Gastrocnemius medialis (tissue), 4 donors: ENCODE results near the gene FERMT2. TPM values are rescaled to one million over a fixed set of nuclear protein-coding genes. Genes with fewer than 3 reads are reported as not detected.
A peak's percentile ranks its signal among the peaks of the same experiment; 100 is the strongest.

Source experiments
- ATAC-seq, 2 donors: fragments of 150-250 bp; one replicate each; pipeline ENCODE4 v1.9.1; 2016
- DNase-seq, 2 donors: peaks; one replicate each; pipeline ENCODE4 v3.0.0-alpha.2; 2019
- H3K27ac ChIP-seq, 4 donors: fragments of 200-600 bp; sonication (generic); 1 replicate in 1 of 4; 2 replicates in 3 of 4; pipeline ENCODE4 v1.5.1; 2016 to 2018; ENCODE audit warnings: mild to moderate bottlenecking in 2 of 4, moderate library complexity in 1 of 4
- H3K27me3 ChIP-seq, 3 donors: fragments of 200-600 bp; sonication (generic) in 2 of 3; 1 replicate in 1 of 3; 2 replicates in 2 of 3; pipeline versions ENCODE4 v1.5.1 to v1.6.0; 2016 to 2019; ENCODE audit warnings: mild to moderate bottlenecking in 1 of 3, moderate library complexity in 1 of 3
- H3K36me3 ChIP-seq, 2 donors: fragments of 200-600 bp; sonication (generic) in 1 of 2; one replicate each; pipeline ENCODE4 v1.5.1; 2017 to 2018
- H3K4me1 ChIP-seq, 2 donors: fragments of 200-600 bp; sonication (generic) in 1 of 2; one replicate each; pipeline ENCODE4 v1.5.1; 2016 to 2017; ENCODE audit warnings: mild to moderate bottlenecking in 2 of 2
- H3K4me3 ChIP-seq, 4 donors: fragments of 200-600 bp; sonication (generic) in 3 of 4; 1 replicate in 1 of 4; 2 replicates in 3 of 4; pipeline ENCODE4 v1.5.1; 2016 to 2019; ENCODE audit warnings: mild to moderate bottlenecking in 2 of 4
- H3K9me3 ChIP-seq, 3 donors: fragments of 200-600 bp; sonication (generic) in 2 of 3; 1 replicate in 1 of 3; 2 replicates in 2 of 3; pipeline ENCODE4 v1.5.1; 2016 to 2019
- CTCF ChIP-seq, 5 experiments: fragments of 450-650 bp in 3 of 5; fragments of 200-600 bp in 2 of 5; sonication (generic) in 2 of 5; IDR thresholded peaks in 4 of 5; conservative IDR thresholded peaks in 1 of 5; 1 replicate in 4 of 5; 2 replicates in 1 of 5; pipeline ENCODE4 v1.5.1; 2016 to 2019; ENCODE audit warnings: antibody characterized with exemption in 5 of 5, mild to moderate bottlenecking in 3 of 5, moderate library complexity in 3 of 5
- POLR2A ChIP-seq, 2 donors: fragments of 450-650 bp; IDR thresholded peaks; one replicate each; pipeline ENCODE4 v1.6.1; 2017; ENCODE audit warnings: antibody characterized with exemption in 2 of 2, mild to moderate bottlenecking in 2 of 2, moderate library complexity in 2 of 2
- in situ Hi-C, 4 donors: fragments of 200-750 bp; cut with MboI; loops; one replicate each; pipeline versions ENCODE4 v1.15.0 to v1.8.0; 2017; ENCODE audit warnings: low sequenced_read_pairs in 4 of 4
- intact Hi-C: fragments of 100-400 bp; cut with DNase I; formaldehyde crosslinking; loops from one replicate; pipeline ENCODE4 v1.15.1; 2023; ENCODE audit warnings: low total_unique reads
- total RNA-seq, 4 donors: library from RNA; depleted of rRNA; stranded (reverse); fragments of >200 nt; gene quantifications; one replicate each; pipeline versions ENCODE4 v1.1.0 to v1.2.3, GENCODE V29; 2016

Gene FERMT2
- total RNA-seq, 4 donors from 2014 or later, result 44.0 to 75.9 (median 59.7) TPM

- no peaks in the 10 kb centered on the region for H3K27me3 ChIP-seq
- TF ChIP-seq POLR2A (IDR thresholded peaks at IDR 0.05) (no peak), CTCF (IDR thresholded peaks at IDR 0.05 in 4 of 5, conservative IDR thresholded peaks at IDR 0.05 in 1 of 5) (no peak)
- H3K9me3 ChIP-seq, result no peaks in the 10 kb centered on the region
- H3K4me1 ChIP-seq, result peaks cover 0 to 2% of the 10 kb centered on the region in 2 donors
- H3K36me3 ChIP-seq, result peaks cover 0 to 22% of the 10 kb centered on the region in 2 donors
- ATAC-seq (no peak), DNase-seq (no peak)
- H3K27ac ChIP-seq, result no peak overlapping the region
- in situ Hi-C loops (no loop called here), intact Hi-C loops (no loop called here)
- H3K4me3 ChIP-seq, result no peak overlapping the region
Measured at GRCh38 chr14:52882824-52883223, 68.0 kb downstream of the FERMT2 start.

DNA sequence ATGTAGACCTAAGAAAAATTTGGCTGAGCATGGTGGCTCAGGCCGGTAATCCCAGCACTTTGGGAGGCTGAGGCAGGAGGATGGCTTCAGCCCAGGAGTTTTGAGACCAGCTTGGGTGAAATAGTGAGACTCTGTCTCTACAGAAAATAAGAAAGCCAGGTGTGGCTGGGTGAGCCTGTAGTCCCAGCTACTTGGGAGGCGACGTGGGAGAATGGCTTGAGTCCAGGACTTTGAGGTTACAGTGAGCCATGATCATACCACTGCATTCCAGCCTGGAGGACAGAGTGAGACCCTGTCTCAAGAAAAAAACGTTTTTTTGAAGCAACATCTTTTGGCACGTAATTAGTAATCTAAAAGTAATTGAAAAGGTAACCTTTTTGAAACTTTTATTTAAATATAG is 70.9 kb downstream of the FERMT2 start:
- Histone ChIP-seq H3K9me3 (no peaks in the 10 kb centered on the region), H3K4me1 (peaks cover 0 to 6% of the 10 kb centered on the region in 2 donors), H3K27ac (peak overlapping the region; percentile 10 to 20 (median 16)), H3K27me3 (no peaks in the 10 kb centered on the region), H3K4me3 (no peak overlapping the region), H3K36me3 (peaks cover 0 to 38% of the 10 kb centered on the region in 2 donors)
- ATAC-seq (peak in 1 of 2 donors; percentile 36), DNase-seq (no peak)
- intact Hi-C loops, result no loop called here
- TF ChIP-seq POLR2A (IDR thresholded peaks at IDR 0.05) (no peak), CTCF (IDR thresholded peaks at IDR 0.05 in 4 of 5, conservative IDR thresholded peaks at IDR 0.05 in 1 of 5) (no peak)
- in situ Hi-C loops, result no loop called here

- no peaks in the 10 kb centered on the region for H3K9me3 ChIP-seq
- H3K36me3 ChIP-seq, result peaks cover 0 to 44% of the 10 kb centered on the region in 2 donors
- in situ Hi-C loops, result no loop called here
- H3K4me1 ChIP-seq, result peaks cover 0 to 6% of the 10 kb centered on the region in 2 donors
- no peak for ATAC-seq
- no peak overlapping the region for H3K27ac ChIP-seq
- TF ChIP-seq CTCF (IDR thresholded peaks at IDR 0.05 in 4 of 5, conservative IDR thresholded peaks at IDR 0.05 in 1 of 5) (no peak), POLR2A (IDR thresholded peaks at IDR 0.05) (no peak)
- DNase-seq, result no peak
- H3K27me3 ChIP-seq, result no peaks in the 10 kb centered on the region
- intact Hi-C loops, result no loop called here
- no peak overlapping the region for H3K4me3 ChIP-seq
Measured at GRCh38 chr14:52878946-52879345, 71.9 kb downstream of the FERMT2 start.

DNA sequence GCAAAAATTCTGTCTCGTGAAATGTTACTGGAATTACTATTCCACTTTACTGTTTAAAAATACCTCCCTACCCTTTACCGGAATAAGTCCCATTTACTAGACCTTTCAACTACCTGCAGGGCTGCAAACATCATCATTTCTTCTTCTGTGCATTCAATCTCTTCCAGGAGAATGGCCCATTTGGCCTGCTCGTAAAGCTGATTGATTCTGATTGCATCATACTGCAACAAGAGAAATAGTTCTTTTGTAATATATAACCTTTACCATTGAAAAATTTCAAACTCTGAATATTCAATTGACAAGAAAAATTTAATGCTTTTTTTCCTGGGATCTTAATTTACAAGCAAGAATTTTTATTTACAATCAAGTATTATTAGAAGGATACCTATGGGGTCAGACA is 72.4 kb downstream of the FERMT2 start:
- Histone ChIP-seq H3K27ac (peak overlapping the region in 1 of 4 donors; percentile 3), H3K4me1 (peaks cover 0 to 6% of the 10 kb centered on the region in 2 donors), H3K36me3 (peaks cover 0 to 48% of the 10 kb centered on the region in 2 donors), H3K4me3 (no peak overlapping the region), H3K27me3 (no peaks in the 10 kb centered on the region), H3K9me3 (no peaks in the 10 kb centered on the region)
- in situ Hi-C loops, result no loop called here
- intact Hi-C loops, result no loop called here
- no peak for DNase-seq
- ATAC-seq, result no peak
- TF ChIP-seq POLR2A (IDR thresholded peaks at IDR 0.05) (no peak), CTCF (IDR thresholded peaks at IDR 0.05 in 4 of 5, conservative IDR thresholded peaks at IDR 0.05 in 1 of 5) (no peak)

DNA sequence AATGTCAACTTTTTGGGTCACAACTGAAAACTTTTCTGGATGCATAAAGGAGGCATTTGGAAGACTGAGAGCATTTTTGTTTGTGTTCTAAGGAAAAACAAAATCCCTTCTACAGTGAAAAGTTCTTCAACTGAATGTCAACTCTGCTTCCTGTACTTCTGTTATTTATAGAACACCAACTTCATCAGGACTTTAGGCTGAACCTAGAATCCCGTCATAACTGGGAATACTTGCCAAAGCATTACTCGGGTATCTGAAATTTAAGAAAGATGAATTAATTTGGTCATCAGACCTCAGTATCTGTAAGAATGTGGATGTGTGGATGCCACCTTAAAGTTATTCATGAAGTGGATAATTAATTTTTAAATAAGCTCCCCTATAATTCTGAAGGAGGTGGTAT is 73.2 kb downstream of the FERMT2 start:
- TF ChIP-seq CTCF (IDR thresholded peaks at IDR 0.05 in 4 of 5, conservative IDR thresholded peaks at IDR 0.05 in 1 of 5) (no peak), POLR2A (IDR thresholded peaks at IDR 0.05) (no peak)
- in situ Hi-C loops, result no loop called here
- intact Hi-C loops, result no loop called here
- Histone ChIP-seq H3K27me3 (no peaks in the 10 kb centered on the region), H3K4me3 (no peak overlapping the region), H3K9me3 (no peaks in the 10 kb centered on the region), H3K36me3 (peaks cover 0 to 57% of the 10 kb centered on the region in 2 donors), H3K27ac (peak overlapping the region in 2 of 4 donors; percentile 3 to 4), H3K4me1 (peaks cover 0 to 6% of the 10 kb centered on the region in 2 donors)
- ATAC-seq, result no peak
- DNase-seq, result no peak
